Measurements from ENCODE around the gene THSD4. TPM values are rescaled to one million over a fixed set of nuclear protein-coding genes. Genes with fewer than 3 reads are reported as not detected.
A peak's percentile ranks its signal among the peaks of the same experiment; 100 is the strongest.

THSD4 gene
- total RNA-seq (2021), result 29.3 and 33.1 TPM in 2 replicates
- percentile 70 among the genes with signal in this experiment for Bru-seq, nascent RNA
- percentile 73 among the genes with signal in this experiment for BruChase-seq, experiment 1, labeled RNA remaining after a 2-hour chase
- BruChase-seq, experiment 2, labeled RNA remaining after a 6-hour chase, result percentile 57 among the genes with signal in this experiment
- long read RNA-seq, partial matches to known transcripts, result 0 of 13 reads
- long read RNA-seq, other reads (novel, unspliced or antisense), result 13 of 13 reads

DNA sequence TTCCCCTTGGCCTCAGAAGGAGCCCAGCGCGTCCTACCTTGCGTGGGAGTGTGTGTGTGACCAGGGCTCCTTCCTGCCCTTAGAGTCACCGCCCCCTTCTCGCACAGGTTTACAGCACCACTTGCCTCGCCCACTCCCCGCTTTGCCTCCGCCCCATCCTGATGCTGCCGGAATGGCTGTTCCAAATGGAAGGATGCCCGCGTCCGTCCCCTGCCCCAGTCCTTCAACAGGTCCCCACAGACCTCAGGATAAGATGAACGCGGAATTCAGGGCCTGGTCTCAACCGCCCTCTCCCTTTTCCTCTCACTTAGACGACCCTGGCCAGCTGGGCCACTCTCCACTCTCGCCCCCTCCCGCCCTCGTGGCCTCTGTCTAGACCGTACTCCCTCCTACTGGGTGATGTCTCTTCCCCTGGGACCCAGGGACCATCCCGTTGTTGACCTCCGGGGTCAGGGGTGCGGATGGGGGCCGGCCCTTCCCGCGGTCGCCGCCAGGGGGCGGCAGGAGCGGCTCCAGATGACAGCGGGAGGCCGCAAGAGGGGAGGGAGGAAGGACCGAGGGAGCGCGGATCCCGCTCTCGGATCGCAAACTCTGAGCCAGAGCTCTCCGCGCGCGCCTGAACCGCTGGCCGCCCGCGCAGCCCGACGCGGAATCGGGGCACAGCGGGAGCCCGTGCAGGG is at the start of gene THSD4:
TSS of gene THSD4 (plus strand) at position 585 of the 680 bp plus-strand sequence.
- peaks cover 45% of the 10 kb centered on the region for H3K4me1 ChIP-seq (replicated peaks; ENCODE audit: insufficient read depth)
- no TSS peak for BruUV-seq (replicated peaks)
- peak within 1 kb of the TSS; percentile 91 for H3K27ac ChIP-seq
- H3K9me2 ChIP-seq (ENCODE audit: insufficient read depth), result no peaks in the 10 kb centered on the region
- peak within 1 kb of the TSS; percentile 74 for H2AFZ ChIP-seq
- H4K20me1 ChIP-seq (ENCODE audit: insufficient read depth), result no peaks in the 10 kb centered on the region
- no peaks in the 10 kb centered on the region for H3K27me3 ChIP-seq (ENCODE audit: insufficient read depth, low read depth)
- DNase-seq, result peak; percentile 76 to 82
- intact Hi-C loops (cut with micrococcal nuclease; ENCODE audit: unreplicated experiment), result loop anchor here (1.0 to 5.0 kb wide), 8 partner anchors 36 to 326 kb away; no protein-coding TSS in a partner anchor
- H3K4me2 ChIP-seq, result peak within 1 kb of the TSS; percentile 89
- no peaks in the 10 kb centered on the region for H3K9me3 ChIP-seq (ENCODE audit: insufficient read depth, low read depth)
- H3K36me3 ChIP-seq (ENCODE audit: low read depth), result peaks cover 8% of the 10 kb centered on the region; the same call in 1 of the 2 replicates
- H3K4me3 ChIP-seq, result peak within 1 kb of the TSS; percentile 84
- peaks cover 43% of the 10 kb centered on the region for H3K79me2 ChIP-seq (ENCODE audit: low read depth)
- POLR2A ChIA-PET (ENCODE audit: unreplicated experiment), result interaction anchor here (0.6 kb wide), 2 partner anchors 205 to 378 kb away, joined by 3 to 4 read pairs; no protein-coding TSS in a partner anchor
- CTCF ChIA-PET, result interaction anchor here (0.6 kb wide), 1 partner anchor 34 kb away, joined by 7 read pairs; no protein-coding TSS in a partner anchor
- TF ChIP-seq EZH2 (IDR thresholded peaks at IDR 0.05; ENCODE audit: low read depth), result no peak
- TF ChIP-seq, protein P1, sequence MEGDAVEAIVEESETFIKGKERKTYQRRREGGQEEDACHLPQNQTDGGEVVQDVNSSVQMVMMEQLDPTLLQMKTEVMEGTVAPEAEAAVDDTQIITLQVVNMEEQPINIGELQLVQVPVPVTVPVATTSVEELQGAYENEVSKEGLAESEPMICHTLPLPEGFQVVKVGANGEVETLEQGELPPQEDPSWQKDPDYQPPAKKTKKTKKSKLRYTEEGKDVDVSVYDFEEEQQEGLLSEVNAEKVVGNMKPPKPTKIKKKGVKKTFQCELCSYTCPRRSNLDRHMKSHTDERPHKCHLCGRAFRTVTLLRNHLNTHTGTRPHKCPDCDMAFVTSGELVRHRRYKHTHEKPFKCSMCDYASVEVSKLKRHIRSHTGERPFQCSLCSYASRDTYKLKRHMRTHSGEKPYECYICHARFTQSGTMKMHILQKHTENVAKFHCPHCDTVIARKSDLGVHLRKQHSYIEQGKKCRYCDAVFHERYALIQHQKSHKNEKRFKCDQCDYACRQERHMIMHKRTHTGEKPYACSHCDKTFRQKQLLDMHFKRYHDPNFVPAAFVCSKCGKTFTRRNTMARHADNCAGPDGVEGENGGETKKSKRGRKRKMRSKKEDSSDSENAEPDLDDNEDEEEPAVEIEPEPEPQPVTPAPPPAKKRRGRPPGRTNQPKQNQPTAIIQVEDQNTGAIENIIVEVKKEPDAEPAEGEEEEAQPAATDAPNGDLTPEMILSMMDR (conservative IDR thresholded peaks at IDR 0.05), result peak; percentile 98
- H3F3A ChIP-seq (ENCODE audit: insufficient read depth, low read depth), result peaks cover 24% of the 10 kb centered on the region

DNA sequence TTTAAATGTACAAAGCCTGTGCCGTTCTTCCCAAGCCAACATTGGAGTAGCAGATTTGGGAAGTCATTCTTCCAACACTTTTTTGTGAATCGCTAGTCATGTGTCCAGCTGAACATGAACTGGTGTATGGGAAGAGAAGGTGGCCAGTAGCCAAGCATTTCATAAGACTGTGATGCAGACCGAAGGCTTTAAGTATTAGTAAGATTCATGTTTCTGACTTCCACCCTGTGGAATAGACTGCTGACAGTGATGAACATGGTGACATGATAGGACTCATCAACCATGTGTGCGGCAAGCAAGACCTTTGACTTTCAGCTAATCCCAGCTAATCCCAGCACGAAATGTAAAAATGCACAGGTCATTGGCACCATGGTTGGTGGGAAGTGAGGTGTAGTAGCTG is 48.3 kb upstream of the THSD4 start:
- DNase-seq, result no peak
- Histone ChIP-seq H3K36me3 (ENCODE audit: low read depth) (no peaks in the 10 kb centered on the region), H2AFZ (no peak overlapping the region), H3K4me2 (no peak overlapping the region), H3K9me3 (ENCODE audit: insufficient read depth, low read depth) (no peaks in the 10 kb centered on the region), H3K4me3 (no peak overlapping the region), H3K27ac (no peak overlapping the region), H4K20me1 (ENCODE audit: insufficient read depth) (no peaks in the 10 kb centered on the region), H3K9me2 (ENCODE audit: insufficient read depth) (no peaks in the 10 kb centered on the region), H3F3A (ENCODE audit: insufficient read depth, low read depth) (peaks cover 7% of the 10 kb centered on the region; the same call in 1 of the 2 replicates), H3K4me1 (replicated peaks; ENCODE audit: insufficient read depth) (peaks cover 18% of the 10 kb centered on the region), H3K79me2 (ENCODE audit: low read depth) (no peaks in the 10 kb centered on the region), H3K27me3 (ENCODE audit: insufficient read depth, low read depth) (no peaks in the 10 kb centered on the region)
- CTCF ChIA-PET, result interaction anchor here (0.5 to 0.6 kb wide), 2 partner anchors 11 to 245 kb away, joined by 4 to 6 read pairs; no protein-coding TSS in a partner anchor
- BruUV-seq (replicated peaks), result no TSS peak
- POLR2A ChIA-PET (ENCODE audit: unreplicated experiment), result no interaction called here
- TF ChIP-seq EZH2 (IDR thresholded peaks at IDR 0.05; ENCODE audit: low read depth), result no peak
- TF ChIP-seq, protein P1 (conservative IDR thresholded peaks at IDR 0.05), result no peak
- intact Hi-C loops (cut with micrococcal nuclease; ENCODE audit: unreplicated experiment), result no loop called here

DNA sequence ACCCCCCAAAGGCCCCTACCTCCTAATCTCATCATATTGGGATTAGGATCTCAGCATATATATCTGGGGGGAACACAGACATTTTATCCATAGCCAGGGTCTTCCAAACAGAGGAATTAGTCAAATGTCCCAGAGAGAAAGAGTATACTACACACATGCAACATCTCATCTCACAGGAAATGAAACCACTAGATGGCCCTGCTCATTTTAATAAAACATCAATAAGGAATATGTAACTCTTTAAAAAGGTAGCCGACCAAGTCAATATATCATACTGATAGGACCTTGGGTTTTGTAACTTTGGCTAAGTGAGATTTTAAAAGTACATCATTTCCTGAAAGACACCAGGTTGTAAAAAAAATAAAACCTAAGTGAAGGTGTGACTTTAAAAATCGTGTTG is 45.6 kb upstream of the THSD4 start:
- ChIA-PET CTCF (no interaction called here), POLR2A (ENCODE audit: unreplicated experiment) (no interaction called here)
- H3K27ac ChIP-seq, result no peak overlapping the region
- H4K20me1 ChIP-seq (ENCODE audit: insufficient read depth), result no peaks in the 10 kb centered on the region
- BruUV-seq (replicated peaks), result no TSS peak
- no peaks in the 10 kb centered on the region for H3K9me2 ChIP-seq (ENCODE audit: insufficient read depth)
- H3K9me3 ChIP-seq (ENCODE audit: insufficient read depth, low read depth), result no peaks in the 10 kb centered on the region; the same call in 1 of the 2 replicates
- H3K4me3 ChIP-seq, result no peak overlapping the region
- H3K4me2 ChIP-seq, result no peak overlapping the region
- intact Hi-C loops (cut with micrococcal nuclease; ENCODE audit: unreplicated experiment), result no loop called here
- no peak overlapping the region for H2AFZ ChIP-seq
- no peaks in the 10 kb centered on the region for H3K79me2 ChIP-seq (ENCODE audit: low read depth)
- peaks cover 7% of the 10 kb centered on the region; the same call in 1 of the 2 replicates for H3F3A ChIP-seq (ENCODE audit: insufficient read depth, low read depth)
- no peaks in the 10 kb centered on the region for H3K36me3 ChIP-seq (ENCODE audit: low read depth)
- H3K27me3 ChIP-seq (ENCODE audit: insufficient read depth, low read depth), result no peaks in the 10 kb centered on the region
- DNase-seq, result no peak
- peaks cover 18% of the 10 kb centered on the region for H3K4me1 ChIP-seq (replicated peaks; ENCODE audit: insufficient read depth)
- no peak for TF ChIP-seq EZH2 (IDR thresholded peaks at IDR 0.05; ENCODE audit: low read depth)
- TF ChIP-seq, protein P1 (conservative IDR thresholded peaks at IDR 0.05), result no peak
